HG02571 (cell line): ENCODE measurements around the gene HIRIP3.
A peak's percentile ranks its signal among the peaks of the same experiment; 100 is the strongest.

Experiments used
- ATAC-seq: cut with Tn5 transposase; IDR thresholded peaks from one replicate; pipeline ENCODE4 v1.9.1; 2021; ENCODE audit warnings: mild to moderate bottlenecking, moderate library complexity; ENCODE audit not compliant: unreplicated experiment

Gene HIRIP3

DNA sequence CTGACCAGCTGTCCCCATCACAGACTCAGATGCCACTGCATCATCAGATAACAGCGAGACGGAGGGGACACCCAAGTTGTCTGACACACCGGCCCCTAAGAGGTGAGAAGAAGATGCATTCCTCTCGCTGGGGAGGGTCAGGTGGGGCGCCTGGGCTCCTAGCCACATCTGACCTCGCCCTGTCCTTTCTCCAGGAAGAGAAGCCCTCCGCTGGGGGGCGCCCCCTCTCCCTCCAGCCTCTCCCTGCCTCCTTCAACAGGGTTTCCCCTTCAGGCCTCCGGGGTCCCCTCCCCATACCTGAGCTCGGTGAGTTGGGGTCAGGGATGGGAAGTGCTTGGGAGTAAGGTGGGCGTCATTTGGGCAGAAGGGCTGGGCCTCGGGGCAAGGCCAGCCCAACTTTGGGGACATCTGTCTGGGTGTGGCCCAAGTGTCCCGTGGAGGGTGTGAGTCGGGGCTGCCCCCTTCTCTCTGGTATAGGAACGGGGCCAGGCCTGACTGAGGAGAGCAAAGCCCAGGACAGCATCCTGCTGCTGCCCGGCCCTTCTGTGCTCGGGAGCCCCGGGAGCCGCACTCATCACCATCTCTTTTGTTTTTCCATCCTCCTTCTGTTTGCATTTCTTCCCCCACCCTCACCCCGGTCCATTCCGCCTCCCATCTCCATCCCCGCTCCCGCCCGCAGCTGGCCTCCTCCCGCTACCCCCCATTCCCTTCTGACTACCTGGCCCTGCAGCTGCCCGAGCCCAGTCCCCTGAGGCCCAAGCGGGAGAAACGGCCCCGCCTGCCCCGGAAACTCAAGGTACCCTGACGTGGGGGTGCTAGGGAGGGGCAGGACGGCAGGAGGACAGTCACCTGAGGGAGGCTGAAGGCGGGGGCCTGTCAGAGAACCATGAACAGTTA is 5.6 kb upstream of the HIRIP3 start:
- ATAC-seq = no peak

DNA sequence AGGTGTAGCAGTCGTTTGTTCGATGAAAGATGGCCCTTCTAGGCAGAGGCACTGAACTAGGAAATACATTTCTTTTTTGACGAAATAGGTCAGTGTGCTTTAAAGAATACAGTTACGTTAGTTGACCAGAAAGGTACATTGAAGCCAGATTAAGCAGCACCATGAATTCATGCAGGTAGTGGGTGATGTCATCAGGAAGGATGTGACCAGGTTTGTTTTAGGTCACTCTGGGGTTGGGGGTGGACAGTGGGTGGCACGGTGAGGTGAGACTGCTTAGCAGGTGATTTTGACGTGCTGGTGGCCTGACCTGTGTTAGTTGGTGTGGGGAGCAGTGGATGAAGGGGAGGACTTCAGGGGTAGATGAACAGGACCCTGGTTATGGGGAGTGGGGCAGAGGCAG is 4.2 kb upstream of the HIRIP3 start:
- ATAC-seq = no peak

GRCh38 chr16:29996766-29997250 is 1.4 kb upstream of the HIRIP3 start:
- ATAC-seq = no peak

DNA sequence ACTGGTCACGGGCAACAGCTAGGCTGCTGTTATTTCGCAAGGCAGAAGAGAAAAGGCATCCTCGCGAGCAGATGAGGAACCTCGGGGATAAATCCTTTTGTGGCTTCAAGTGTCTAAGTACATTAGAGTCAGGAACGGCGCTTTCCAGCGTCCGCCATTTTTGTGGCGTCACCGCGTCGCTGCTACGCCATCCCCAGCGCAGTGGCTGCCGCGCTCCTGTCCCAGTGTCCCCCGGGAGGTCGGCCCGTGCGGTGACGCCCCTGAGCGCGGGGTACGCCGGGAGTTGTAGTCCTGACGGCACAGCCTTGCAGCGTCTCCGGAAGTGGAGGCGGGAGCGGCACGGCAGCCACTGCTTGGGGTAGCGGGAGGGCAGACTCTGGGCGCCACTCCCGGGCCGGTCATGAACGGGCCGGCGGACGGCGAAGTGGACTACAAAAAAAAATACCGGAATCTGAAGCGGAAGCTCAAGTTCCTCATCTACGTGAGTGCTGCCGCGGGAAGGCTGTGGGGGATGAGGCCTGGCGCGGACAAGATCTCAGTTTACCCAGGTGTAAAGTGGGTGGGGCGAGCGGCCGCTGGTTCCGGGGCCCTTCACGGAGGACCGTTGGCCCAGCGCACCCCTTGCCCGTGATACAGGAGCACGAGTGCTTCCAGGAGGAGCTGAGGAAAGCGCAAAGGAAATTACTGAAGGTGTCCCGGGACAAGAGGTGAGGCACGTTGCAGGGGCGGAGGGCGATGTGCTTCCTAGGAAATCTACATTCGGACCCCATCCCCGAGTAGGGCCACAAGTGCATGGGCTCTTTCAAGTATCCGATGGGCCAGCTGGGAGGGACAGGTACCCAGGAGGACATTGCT is 721 bp upstream of the HIRIP3 start, which contains the start of gene INO80E:
Gene INO80E, plus strand, starts transcription at position 331 of the 855 bp plus-strand sequence. Its CDS starts 70 bp downstream, at position 401.
- ATAC-seq = peak; percentile 85

DNA sequence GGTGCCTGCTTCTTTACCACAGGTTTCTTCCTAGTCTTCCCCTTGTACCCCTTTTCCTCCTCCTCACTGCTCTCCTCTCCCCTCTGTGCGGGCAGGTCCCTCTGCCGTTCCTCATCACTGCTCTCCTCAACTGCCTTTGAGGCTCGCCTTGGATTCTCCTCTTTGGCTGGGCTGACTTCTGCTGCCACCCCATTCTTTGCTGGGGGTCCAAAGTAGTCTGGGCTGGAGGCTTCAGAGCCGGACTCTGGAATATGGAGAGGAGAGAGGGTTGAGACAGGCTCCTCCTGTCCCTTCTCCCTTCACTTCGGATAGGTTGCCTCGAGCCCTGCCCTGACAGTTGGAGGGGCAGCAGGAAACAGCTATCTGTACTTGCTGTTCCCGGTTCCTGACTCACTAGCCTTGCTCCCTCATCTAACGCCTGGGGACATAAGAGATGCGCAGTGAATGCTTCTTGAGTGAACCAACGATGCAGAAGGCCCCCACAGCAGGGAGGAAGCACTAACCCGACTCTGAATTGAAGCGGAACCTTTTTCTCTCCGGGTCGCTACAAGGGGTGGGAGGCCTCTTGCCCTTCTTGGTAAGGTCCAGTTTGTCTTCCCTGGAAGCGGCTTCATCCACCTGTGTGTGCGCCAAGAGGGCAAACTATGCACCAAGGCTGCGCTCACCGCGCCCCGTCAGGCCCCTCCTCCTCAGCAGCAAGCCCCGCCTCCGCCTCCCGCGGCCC is 655 bp downstream of the HIRIP3 start:
- ATAC-seq = peak; percentile 17

GRCh38 chr16:29993903-29994599 is 1.4 kb downstream of the HIRIP3 start:
- no peak for ATAC-seq

GRCh38 chr16:29993191-29993902 is 2.1 kb downstream of the HIRIP3 start:
- no peak for ATAC-seq

GRCh38 chr16:29992344-29992967 is 3.0 kb downstream of the HIRIP3 start:
- no peak for ATAC-seq

- no peak for ATAC-seq
Observed at GRCh38 chr16:29991571-29991904, 3.9 kb downstream of the HIRIP3 start.

DNA sequence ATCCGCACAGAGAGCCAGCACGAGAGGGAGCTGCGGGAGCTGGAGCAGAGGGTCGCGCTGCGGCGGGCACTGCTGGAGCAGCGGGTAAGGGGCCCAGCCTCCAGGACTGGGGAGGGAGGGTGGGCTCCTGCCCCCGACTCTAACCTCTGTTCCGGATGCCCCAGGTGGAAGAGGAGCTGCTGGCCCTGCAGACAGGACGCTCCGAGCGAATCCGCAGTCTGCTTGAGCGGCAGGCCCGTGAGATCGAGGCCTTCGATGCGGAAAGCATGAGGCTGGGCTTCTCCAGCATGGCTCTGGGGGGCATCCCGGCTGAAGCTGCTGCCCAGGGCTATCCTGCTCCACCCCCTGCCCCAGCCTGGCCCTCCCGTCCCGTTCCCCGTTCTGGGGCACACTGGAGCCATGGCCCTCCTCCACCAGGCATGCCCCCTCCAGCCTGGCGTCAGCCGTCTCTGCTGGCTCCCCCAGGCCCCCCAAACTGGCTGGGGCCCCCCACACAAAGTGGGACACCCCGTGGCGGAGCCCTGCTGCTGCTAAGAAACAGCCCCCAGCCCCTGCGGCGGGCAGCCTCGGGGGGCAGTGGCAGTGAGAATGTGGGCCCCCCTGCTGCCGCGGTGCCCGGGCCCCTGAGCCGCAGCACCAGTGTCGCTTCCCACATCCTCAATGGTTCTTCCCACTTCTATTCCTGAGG is 4.4 kb downstream of the HIRIP3 start:
- no peak for ATAC-seq

- ATAC-seq = no peak
Observed at GRCh38 chr16:29990034-29990433, 5.4 kb downstream of the HIRIP3 start.

DNA sequence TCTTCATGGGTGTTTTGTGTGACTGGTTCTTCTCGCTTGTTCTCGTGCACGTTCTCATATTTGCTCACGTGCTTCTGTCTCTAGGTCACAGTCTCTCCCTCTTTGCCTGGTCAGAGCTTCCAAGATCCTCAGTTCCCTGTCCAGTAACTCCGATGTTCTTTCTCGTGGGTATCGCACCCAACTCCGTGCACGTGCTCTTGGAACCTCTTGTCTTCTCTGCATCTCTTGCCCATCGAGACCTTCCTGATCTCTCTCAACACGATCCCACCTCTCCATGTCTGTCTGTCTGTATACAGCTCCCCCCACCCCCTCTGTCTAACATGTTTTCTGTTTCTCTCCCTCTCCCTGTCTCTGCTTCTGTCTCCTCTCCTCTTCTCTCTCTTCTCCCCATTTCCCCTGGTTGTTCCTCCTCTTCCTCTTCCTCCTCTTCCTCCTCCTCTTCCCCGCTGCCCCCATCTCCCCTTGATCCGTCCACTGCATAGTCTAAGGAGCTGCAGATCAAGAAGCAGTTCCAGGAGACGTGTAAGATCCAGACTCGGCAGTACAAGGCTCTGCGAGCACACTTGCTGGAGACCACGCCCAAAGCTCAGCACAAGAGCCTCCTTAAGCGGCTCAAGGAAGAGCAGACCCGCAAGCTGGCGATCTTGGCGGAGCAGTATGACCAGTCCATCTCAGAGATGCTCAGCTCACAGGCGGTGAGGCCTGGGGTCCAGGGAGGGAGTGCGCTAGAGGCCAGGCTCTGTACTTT is 6.1 kb downstream of the HIRIP3 start:
- no peak for ATAC-seq

DNA sequence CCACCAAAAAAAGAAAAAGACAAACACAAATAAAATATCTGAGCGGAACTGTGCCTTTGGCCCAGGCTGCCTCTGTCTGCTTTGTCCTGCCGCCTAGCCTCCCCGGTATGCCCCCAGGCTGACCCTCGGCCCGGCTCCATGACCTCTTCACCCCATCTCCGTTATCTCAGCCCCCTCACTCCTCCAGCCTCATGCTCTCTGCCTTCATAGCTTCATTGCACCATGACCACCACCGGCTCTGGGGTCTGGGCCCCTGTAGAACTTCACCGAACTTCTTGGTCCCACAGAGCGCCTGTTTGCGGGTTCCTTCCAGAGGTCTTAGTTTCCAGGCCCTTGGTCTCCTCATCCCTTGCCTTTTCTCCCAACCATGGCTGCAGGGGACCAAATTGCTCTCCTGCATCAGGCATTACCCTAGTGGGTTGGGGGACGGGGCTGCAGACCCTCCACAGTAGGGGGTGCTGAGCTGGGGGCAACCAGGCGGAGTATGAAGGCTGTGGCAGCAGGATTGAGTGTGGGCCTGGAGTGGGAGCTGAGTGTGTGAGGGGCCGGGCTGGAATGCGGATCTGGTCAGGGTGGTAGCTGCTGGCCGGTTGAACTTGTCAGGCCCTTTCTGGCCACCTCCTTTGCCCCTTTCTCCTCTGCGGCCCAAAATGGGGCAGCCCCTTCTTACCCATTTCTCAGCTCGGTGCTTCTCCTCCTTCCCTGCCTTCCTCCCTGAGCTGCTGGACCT is 6.9 kb downstream of the HIRIP3 start:
- no peak for ATAC-seq

DNA sequence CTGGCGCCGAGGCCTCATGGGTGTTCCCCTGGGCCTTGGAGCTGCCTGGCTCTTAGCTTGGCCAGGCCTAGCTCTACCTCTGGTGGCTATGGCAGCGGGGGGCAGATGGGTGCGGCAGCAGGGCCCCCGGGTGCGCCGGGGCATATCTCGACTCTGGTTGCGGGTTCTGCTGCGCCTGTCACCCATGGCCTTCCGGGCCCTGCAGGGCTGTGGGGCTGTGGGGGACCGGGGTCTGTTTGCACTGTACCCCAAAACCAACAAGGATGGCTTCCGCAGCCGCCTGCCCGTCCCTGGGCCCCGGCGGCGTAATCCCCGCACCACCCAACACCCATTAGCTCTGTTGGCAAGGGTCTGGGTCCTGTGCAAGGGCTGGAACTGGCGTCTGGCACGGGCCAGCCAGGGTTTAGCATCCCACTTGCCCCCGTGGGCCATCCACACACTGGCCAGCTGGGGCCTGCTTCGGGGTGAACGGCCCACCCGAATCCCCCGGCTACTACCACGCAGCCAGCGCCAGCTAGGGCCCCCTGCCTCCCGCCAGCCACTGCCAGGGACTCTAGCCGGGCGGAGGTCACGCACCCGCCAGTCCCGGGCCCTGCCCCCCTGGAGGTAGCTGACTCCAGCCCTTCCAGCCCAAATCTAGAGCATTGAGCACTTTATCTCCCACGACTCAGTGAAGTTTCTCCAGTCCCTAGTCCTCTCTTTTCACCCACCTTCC is 7.9 kb downstream of the HIRIP3 start:
- ATAC-seq = no peak

DNA sequence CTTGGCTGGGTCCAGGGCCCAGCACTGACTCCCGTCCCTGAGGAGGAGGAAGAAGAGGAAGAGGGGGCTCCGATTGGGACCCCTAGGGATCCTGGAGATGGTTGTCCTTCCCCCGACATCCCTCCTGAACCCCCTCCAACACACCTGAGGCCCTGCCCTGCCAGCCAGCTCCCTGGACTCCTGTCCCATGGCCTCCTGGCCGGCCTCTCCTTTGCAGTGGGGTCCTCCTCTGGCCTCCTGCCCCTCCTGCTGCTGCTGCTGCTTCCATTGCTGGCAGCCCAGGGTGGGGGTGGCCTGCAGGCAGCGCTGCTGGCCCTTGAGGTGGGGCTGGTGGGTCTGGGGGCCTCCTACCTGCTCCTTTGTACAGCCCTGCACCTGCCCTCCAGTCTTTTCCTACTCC is 8.5 kb downstream of the HIRIP3 start:
- no peak for ATAC-seq

- no peak for ATAC-seq
Observed at GRCh38 chr16:29986231-29986630, 9.2 kb downstream of the HIRIP3 start.
